Stimulated activated CD8-positive, alpha-beta memory T cell treated with anti-CD3 and anti-CD28 coated beads, Interleukin-12 subunit alpha, Interleukin-12 subunit beta, amount 100 ng/mL, for 1 hour (primary cell): Measurements from ENCODE around the gene TMCO4.

ENCODE experiments used
- DNase-seq: peaks from one replicate; pipeline ENCODE4 v3.0.0-alpha.2; 2020; ENCODE audit warnings: low read depth

TMCO4 gene

DNA sequence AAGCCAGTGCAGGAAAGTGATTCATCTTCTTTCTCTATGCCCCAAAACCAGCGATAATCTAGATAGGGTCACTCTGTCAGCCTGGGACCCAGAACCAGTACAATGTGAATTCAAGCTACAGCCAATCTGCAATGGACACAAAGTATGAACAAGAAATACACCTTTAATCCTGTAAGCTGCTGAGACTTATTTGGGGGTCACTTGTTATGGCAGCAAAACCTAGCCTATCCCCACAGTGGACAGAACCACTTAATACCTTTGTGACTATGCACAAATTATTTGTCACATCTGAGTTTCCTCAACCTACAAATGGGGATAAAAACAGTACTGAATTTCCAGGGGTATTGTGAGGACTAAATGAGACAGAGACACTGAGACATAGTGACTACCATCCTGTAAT, 50.0 kb downstream of the TMCO4 start:
- no peak for DNase-seq

- no peak for DNase-seq
Observed at GRCh38 chr1:19747761-19748160, 52.0 kb downstream of the TMCO4 start.

DNA sequence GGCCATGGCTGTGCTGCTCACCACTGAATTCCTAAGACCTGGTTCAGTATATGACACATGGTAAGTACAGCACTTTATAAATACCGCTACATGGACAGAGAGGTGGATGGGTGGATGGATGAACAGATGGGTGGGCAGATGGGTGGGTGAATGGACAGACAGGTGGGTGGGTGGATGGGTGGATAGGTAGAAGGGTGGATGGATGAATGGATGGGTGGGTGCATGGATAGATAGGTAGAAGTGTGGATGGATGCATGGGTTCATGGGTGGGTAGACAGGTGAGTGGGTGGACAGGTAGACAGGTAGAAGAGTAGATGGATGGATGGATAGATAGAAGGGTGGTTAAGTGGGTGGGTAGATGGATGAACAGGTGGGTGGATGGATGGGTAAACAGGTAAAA, 54.8 kb downstream of the TMCO4 start:
- no peak for DNase-seq

DNA sequence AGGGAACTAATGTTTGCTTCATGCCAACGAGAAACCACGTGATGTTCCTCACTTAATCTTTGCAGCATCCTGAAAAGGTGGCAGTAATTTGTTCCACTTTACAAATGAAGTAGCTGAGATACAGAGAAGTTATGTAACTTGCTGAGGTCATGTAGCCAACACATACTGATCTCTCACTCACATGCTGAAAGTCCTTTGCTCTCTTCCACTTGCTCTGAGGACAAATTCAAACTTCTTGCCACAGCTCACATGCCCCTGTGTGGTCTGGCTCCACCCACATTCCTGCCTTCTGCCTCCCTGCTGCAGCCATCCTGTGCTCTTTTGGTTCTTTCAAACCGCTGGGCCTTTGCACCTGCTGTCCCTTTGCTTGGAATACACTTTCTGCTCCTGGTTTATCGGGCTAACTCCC, 55.4 kb downstream of the TMCO4 start:
- DNase-seq, result no peak

- DNase-seq, result no peak
Observed at GRCh38 chr1:19743793-19744192, 55.9 kb downstream of the TMCO4 start.

DNA sequence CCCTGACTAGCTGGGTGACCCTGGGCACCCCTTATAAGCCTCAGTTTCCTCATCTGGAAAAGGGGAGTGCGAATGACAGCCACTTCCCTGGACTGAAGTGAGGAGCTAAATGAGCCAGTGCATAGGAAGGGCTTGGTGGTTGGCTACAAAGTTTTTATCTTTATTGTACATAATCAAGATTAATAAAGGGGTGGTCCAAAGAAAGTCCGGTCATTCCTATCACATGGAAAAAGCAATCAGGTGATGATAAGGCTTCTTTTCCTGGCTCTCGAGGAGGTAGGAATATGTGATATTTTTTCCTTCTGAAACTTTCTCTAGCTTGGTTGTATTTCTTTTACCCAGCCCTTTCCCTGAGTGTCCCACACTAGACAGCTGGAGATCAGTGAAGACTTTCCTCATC, 56.5 kb downstream of the TMCO4 start:
- DNase-seq, result no peak

- DNase-seq, result no peak
Observed at GRCh38 chr1:19739628-19740027, 60.1 kb downstream of the TMCO4 start.

GRCh38 chr1:19738669-19739068, 61.0 kb downstream of the TMCO4 start:
- no peak for DNase-seq

GRCh38 chr1:19738076-19738475, 61.6 kb downstream of the TMCO4 start:
- no peak for DNase-seq

GRCh38 chr1:19737104-19737825, 62.5 kb downstream of the TMCO4 start:
- no peak for DNase-seq

DNA sequence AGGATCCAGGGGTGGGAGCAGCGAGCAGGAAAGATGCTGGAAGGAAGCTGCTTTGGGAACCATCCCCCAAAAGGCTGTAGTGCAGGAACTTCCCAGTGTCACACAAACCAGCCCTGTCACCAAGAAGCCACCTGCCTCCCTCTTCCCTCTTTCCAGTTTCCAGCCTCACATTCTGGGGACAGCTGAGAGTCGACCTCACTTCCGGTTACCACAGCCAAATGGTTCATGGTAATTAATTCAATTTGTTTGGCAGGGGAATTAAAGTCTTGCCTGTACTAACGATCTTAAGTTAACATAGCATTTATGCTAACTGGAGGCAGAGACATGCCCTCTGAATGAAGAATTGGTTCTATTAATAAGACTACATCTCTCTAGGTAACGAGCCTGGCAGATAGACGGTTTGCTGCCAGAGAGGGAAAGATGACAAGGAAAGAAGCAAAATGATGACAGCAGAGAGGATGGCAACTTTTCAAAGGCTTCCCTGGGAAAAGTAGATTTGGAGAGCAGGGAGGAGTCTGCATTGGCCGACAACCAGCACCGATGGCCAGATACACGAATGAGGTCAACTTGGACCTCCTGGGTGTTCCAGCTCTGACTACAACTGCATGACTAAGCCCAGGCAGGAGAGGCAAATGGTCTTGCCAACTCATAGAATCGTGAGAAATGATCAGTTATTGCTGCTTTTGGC, 64.1 kb downstream of the TMCO4 start:
- no peak for DNase-seq

DNA sequence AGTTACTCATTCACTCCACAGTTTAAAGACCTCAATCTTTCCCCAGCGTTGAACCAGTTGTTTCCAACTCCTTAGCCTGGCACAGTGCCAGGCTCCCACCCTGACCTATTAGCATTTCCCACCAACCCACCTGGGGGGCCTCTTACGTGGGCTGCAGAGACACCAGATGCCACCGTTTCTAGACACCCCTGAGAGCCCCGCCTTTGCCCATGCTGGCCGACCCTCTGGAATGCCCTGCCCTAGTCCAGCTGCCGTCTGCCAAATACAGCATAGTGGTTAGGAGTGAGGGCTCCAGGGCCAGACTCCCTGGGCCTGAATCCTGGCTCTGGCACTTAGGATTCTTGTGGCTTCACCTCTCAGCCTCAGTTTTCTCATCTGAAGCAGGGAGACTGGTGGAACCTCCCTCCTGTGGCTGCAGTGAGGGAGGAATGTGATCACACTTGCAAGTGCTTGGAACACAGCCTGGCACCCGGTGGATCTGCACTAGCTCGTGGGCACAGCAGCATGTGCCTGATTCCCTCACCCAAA, 65.2 kb downstream of the TMCO4 start:
- no peak for DNase-seq

DNA sequence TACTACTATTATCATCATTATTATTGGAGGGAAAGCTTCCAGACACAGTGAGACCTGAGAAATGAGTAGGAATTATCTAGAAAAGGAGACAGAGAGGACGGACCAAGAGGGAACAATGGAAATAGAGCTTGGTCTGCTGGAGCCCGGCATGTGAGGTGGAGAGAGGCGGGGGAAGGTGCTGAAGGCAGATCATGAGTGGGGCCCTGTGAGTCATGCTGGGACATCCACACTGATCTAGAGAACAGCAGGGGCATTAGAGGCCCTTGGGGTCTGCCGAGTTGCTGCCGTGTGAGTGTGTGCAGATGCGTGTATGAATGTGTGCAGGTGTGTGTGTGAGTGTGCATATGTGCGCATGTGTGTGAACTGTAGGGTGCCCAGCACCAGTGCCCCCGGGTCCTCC, 65.7 kb downstream of the TMCO4 start:
- no peak for DNase-seq

DNA sequence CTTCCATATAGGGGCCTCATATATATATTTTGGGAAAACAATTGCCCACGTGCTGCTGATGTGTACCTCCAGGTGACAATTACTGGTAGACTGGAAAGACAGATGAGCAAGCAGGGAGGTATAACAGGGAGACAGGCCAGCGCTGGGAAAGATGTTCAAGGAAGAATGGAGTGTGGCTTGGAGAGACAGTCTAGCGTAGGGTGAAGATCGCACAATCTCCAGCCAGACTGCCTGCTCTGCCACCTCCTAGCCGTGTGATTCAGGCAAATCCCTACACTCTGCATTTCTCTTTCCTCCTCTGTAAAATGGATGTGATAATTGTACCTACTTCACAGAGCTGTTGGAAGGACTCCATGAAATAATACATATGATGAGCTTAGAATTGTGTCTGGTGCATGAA, 66.1 kb downstream of the TMCO4 start:
- DNase-seq, result no peak

- no peak for DNase-seq
Observed at GRCh38 chr1:19731311-19731821, 68.3 kb downstream of the TMCO4 start.

DNA sequence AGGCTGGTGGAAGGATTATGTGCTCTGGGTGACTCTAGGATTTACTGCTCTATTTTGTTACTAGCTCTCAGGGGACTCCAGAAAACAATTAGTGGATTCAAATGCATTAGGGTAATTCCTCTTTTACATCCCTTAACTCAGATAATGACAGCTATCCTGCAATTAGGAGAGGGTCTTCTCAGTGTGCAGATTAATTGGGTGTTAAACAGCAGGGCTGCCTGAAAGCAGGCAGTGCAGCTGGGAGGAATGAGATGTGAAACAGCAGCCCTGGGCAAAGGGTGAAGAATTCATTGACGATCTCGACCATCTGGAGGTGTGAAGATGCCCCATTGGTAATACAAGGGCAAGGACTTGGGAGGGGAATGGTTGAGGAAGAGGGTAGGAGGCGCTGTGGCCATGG, 68.9 kb downstream of the TMCO4 start:
- DNase-seq, result no peak

GRCh38 chr1:19730232-19730631, 69.5 kb downstream of the TMCO4 start:
- DNase-seq, result no peak

DNA sequence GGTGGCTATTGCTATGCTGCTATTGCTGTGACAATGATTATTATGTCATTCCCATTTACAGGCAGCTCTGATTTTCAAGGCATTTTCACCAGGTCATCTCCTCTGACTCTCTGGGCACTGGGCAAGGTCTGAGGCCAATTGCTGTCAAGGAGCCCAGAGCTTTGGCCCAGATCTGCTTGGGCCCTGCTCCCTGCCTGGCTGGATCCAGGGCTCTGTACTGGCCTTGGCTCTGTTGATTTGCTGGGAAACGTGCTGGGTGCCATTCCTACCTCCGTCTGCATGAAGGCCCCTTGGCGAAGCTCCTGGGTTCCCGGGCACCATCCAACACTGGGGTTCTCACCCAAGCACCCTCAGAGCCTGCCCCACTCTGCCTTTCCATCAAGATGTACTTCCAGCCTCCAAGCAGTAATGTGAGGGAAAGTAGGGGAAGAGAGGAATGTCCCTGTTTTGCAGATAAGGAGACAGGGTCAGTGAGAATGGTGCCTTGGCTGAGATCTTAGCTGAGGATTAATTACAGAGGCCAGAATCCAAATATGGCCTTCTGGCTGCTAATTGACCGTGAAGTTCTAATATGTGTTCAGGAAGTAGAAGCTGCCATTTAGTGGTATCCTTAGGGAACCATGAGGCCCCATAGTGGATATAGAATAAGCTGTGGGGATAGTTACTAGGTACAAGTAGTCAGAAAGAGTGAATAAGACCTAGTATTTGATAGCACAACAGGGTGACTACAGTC, 71.1 kb downstream of the TMCO4 start:
- no peak for DNase-seq

DNA sequence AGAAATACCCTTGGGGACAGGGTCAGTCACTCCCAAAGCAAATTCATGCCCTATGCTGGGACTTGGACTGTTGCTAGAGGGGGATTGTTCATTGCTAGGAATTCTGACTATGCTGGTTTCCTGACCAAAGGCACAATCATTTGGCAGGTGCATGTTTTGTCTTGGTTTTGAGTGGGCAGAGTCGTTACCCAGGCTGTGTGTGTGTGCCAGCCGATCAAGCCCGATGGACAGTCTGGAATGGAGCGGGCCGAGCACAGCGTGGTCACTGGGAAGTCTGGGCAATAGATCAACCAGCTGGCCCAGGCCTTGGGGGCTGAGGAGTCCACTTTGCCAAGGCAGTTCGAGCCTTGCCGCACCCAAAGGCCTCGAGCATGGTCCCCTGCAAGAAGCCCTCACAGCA, 74.1 kb downstream of the TMCO4 start:
- no peak for DNase-seq

DNA sequence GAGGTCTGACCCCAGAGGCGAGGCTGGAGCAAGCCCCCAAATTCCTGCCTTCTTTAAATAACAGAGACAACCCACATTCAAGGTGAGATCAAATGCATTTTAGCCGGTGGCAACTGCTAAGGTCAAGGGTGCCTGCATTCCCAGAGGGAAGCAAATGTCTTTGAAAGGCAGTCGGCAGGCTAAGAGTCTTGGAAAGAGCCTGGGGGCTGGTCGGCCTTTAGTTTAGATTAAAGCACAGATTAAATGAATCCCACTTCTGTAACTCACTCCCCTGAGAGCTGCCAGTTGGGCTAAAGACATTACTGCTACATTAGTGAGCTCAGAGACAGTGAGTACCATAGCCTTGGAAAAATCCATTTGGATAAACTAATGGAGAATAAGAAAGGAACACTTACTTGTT, 75.8 kb downstream of the TMCO4 start:
- DNase-seq, result no peak

DNA sequence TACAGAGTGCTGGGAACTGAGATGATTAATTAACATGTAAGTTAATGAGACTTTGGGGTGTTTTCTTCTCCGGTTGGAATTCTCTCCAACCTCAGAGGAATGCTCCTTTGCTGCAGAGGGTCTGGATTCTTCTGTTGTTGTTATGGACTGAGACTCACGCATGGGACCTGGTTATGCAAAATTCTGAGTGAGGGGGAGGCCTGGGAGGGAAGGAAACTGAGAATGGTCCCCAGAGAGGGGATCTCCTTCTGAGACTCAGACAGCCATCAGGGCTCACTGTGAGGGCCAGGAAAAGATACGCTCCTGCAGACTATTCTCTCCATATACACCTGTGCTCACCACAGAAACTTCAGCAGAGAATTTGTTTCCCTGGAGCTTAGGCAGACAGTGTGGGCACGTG, 78.7 kb downstream of the TMCO4 start:
- no peak for DNase-seq

DNA sequence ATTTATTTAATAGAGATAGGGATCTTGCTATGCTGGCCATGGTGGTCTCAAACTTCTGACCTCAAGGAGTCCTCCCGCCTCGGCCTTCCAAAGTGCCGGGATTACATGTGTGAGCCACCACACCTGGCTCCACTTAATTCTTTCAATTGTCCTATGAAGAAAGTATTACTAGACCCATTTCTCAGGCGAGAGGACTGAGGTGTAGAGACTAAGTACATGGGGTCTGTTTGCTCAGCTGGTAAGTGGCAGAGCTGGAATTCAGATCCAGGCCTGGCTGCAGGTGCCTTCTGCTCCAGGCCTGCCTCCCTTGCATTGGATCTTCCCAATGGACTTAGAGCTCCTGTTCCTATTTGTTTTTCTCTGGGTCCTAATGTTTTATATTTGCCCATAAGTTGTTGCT, 79.5 kb downstream of the TMCO4 start:
- DNase-seq, result no peak

DNA sequence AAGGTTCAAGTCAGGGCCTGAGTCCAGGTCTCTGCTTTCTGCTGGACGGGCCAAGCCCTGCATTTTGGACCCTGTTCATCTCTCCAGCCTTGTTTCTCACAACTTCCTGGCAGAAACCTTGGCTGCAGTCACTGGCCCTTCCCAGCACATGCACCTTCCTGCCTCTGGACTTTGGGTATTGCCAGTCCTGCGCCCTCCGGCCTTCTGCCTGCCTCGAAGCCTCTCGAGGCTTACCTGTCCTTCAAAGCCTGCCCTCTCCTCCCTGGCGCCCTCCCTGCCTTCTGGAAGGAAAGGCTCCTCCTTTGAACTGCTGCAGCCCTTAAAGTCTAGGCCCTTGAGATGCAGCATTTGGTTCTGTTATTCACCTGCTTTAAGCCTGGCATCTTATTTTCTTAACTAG, 82.2 kb downstream of the TMCO4 start:
- DNase-seq, result no peak
